HCT116 (cell line): Measurements from ENCODE around the gene PPHLN1. TPM values are rescaled to one million over a fixed set of nuclear protein-coding genes. Genes with fewer than 3 reads are reported as not detected.

Experiments
- ATAC-seq: fragments of 200-7000 bp; cut with Tn5 transposase; 2 replicates; pipeline ENCODE4 v1.9.1; 2020; ENCODE audit warnings: mild to moderate bottlenecking, moderate library complexity
- BruUV-seq: library from RNA; stranded (reverse); fragments of 400-500 nt; replicated peaks from 2 replicates; lab custom pipeline; 2021; lab: Mats Ljungman, UMichigan
- CTCF ChIA-PET: fragments of 300-600 bp; sonication (Branson Sonifier 250); formaldehyde crosslinking; loops from one replicate; lab custom pipeline; 2021; ENCODE audit warnings: antibody characterized with exemption; lab: Charles Lee
- POLR2A ChIA-PET: fragments of 300-600, 350-600 bp; sonication (Branson Sonifier 250); formaldehyde crosslinking; loops from one replicate; lab custom pipeline; 2021; ENCODE audit warnings: antibody characterized with exemption; lab: Charles Lee
- RAD21 ChIA-PET, 2 experiments: fragments of 300-600 bp; sonication (Branson Sonifier 250); formaldehyde crosslinking; loops; one replicate each; lab custom pipeline; 2023; ENCODE audit warnings: low total read pairs in 2 of 2; ENCODE audit not compliant: uncharacterized antibody in 2 of 2, unreplicated experiment in 2 of 2, low non-redundant PET in 1 of 2; lab: Charles Lee
- DNase-seq: peaks from one replicate; pipeline ENCODE4 v3.0.0-alpha.2; 2010; ENCODE audit warnings: low read depth, low spot score
- H2AFZ ChIP-seq: fragments of 200-600 bp; shearing (Covaris generic), sonication (generic); 2 replicates; pipeline ENCODE4 v1.6.1; 2017; ENCODE audit warnings: low read depth, mixed run types, mixed read lengths, antibody characterized with exemption, low read length; ENCODE audit not compliant: poor library complexity, severe bottlenecking
- H3K27ac ChIP-seq: 2 replicates; pipeline ENCODE4 v1.5.1; 2012; ENCODE audit warnings: low read depth, low read length
- H3K27me3 ChIP-seq: fragments of 200-600 bp; sonication (generic); 2 replicates; pipeline ENCODE4 v1.6.1; 2016; ENCODE audit warnings: mixed run types, low read length, mixed read lengths; ENCODE audit not compliant: insufficient read depth
- H3K36me3 ChIP-seq, 2 experiments: fragments of 200-500 bp in 1 of 2; fragments of 200-600 bp in 1 of 2; sonication (Bioruptor generic) in 1 of 2; sonication (generic) in 1 of 2; 2 replicates each; pipeline versions ENCODE4 v1.5.1 to v1.6.1; 2014 to 2016; ENCODE audit warnings: low read length in 2 of 2, inconsistent platforms in 1 of 2, mixed read lengths in 1 of 2, mixed run types in 1 of 2; ENCODE audit not compliant: insufficient read depth in 2 of 2, control insufficient read depth in 1 of 2
- H3K4me1 ChIP-seq, 2 experiments: fragments of 200-600 bp in 1 of 2; sonication (generic) in 1 of 2; 2 replicates each; pipeline versions ENCODE4 v1.5.1 to v1.6.1; 2012 to 2017; ENCODE audit warnings: low read length in 2 of 2, inconsistent platforms in 1 of 2, mild to moderate bottlenecking in 1 of 2, mixed read lengths in 1 of 2, mixed run types in 1 of 2, moderate library complexity in 1 of 2; ENCODE audit not compliant: insufficient read depth in 2 of 2, control insufficient read depth in 1 of 2
- H3K4me2 ChIP-seq: fragments of 200-600 bp; sonication (generic); 2 replicates; pipeline ENCODE4 v1.6.1; 2017; ENCODE audit warnings: mixed run types, low read length, mixed read lengths
- H3K4me3 ChIP-seq, 2 experiments: fragments of 200-600 bp in 1 of 2; sonication (generic) in 1 of 2; replicated peaks in 1 of 2; 2 replicates each; pipeline ENCODE4 v1.5.1; 2011 to 2016; ENCODE audit warnings: low read length in 2 of 2, control low read depth in 1 of 2, low read depth in 1 of 2, mild to moderate bottlenecking in 1 of 2, mixed read lengths in 1 of 2, mixed run types in 1 of 2
- H3K79me2 ChIP-seq: fragments of 200-600 bp; sonication (generic); 2 replicates; pipeline ENCODE4 v1.6.1; 2017; ENCODE audit warnings: mild to moderate bottlenecking, mixed run types, low read length, moderate library complexity, mixed read lengths; ENCODE audit not compliant: insufficient read depth
- H3K9ac ChIP-seq: fragments of 200-600 bp; sonication (generic); 2 replicates; pipeline ENCODE4 v1.6.1; 2016; ENCODE audit warnings: low read length, mixed read lengths
- H3K9me2 ChIP-seq: fragments of 200-600 bp; sonication (generic), shearing (Covaris generic); 2 replicates; pipeline ENCODE4 v1.6.1; 2017; ENCODE audit warnings: mixed run types, mild to moderate bottlenecking, moderate library complexity; ENCODE audit not compliant: insufficient read depth
- H3K9me3 ChIP-seq, 2 experiments: fragments of 200-500 bp in 1 of 2; fragments of 200-600 bp in 1 of 2; sonication (Bioruptor generic) in 1 of 2; sonication (generic) in 1 of 2; 2 replicates each; pipeline ENCODE4 v1.6.1; 2014 to 2017; ENCODE audit warnings: low read length in 2 of 2, mixed read lengths in 2 of 2, inconsistent platforms in 1 of 2, low read depth in 1 of 2, mild to moderate bottlenecking in 1 of 2, mixed run types in 1 of 2, moderate library complexity in 1 of 2; ENCODE audit not compliant: control insufficient read depth in 1 of 2, insufficient read depth in 1 of 2
- H4K20me1 ChIP-seq: fragments of 200-600 bp; sonication (generic), shearing (Covaris generic); 2 replicates; pipeline ENCODE4 v1.6.1; 2017; ENCODE audit warnings: mixed run types, mild to moderate bottlenecking, moderate library complexity; ENCODE audit not compliant: insufficient read depth
- FOSL1 ChIP-seq: IDR thresholded peaks from 2 replicates; pipeline ENCODE4 v1.6.1; 2012; ENCODE audit warnings: low read depth
- RAD21 ChIP-seq: IDR thresholded peaks from 2 replicates; pipeline ENCODE4 v1.6.1; 2012; ENCODE audit warnings: low read depth, mild to moderate bottlenecking
- SP1 ChIP-seq: IDR thresholded peaks from 2 replicates; pipeline ENCODE4 v1.6.1; 2012; ENCODE audit warnings: low read depth
- intact Hi-C: fragments of 100-400 bp; cut with micrococcal nuclease; formaldehyde crosslinking; loops from 2 replicates; pipeline ENCODE4 v1.10.0; 2022
- total RNA-seq: library from RNA; stranded (reverse); gene quantifications from one replicate; pipeline ENCODE4 v1.2.1, GENCODE V29; 2021; ENCODE audit not compliant: unreplicated experiment

PPHLN1 gene
- total RNA-seq, 1 experiment from 2014 or later = 57.4 TPM

DNA sequence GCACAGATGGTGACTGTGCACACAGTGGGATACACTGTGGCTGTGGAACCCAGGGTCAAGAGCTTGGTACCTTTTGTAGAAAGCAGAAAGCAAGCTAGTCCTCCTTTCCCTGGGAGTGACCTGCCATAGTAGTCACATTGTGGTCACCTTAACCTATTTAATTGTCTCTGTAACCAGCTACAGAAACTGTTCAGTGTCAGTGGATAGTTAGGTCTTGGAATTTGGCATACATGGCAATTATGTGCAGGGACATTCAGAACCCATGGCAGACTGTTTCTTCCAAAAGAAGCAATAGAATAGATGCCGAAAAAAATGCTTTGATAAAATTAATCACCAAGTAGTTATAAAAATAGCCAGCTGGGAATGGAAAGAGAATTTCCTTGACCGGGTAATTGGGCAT lies 30.4 kb downstream of the PPHLN1 start:
- no peaks in the 10 kb centered on the region for H3K9me2 ChIP-seq
- POLR2A ChIA-PET = no interaction called here
- no peaks in the 10 kb centered on the region for H3K36me3 ChIP-seq
- no peak overlapping the region for H2AFZ ChIP-seq
- no peak for TF ChIP-seq SP1
- RAD21 ChIA-PET = no interaction called here
- no peaks in the 10 kb centered on the region for H3K4me1 ChIP-seq
- peaks cover 45% of the 10 kb centered on the region for H3K79me2 ChIP-seq
- DNase-seq (no peak), ATAC-seq (no peak)
- H3K9me3 ChIP-seq = no peaks in the 10 kb centered on the region
- H3K4me3 ChIP-seq = no peak overlapping the region
- H3K27ac ChIP-seq = no peak overlapping the region
- no peaks in the 10 kb centered on the region for H4K20me1 ChIP-seq
- CTCF ChIA-PET = no interaction called here
- H3K4me2 ChIP-seq = no peak overlapping the region
- intact Hi-C loops = no loop called here
- BruUV-seq = no TSS peak
- H3K27me3 ChIP-seq = no peaks in the 10 kb centered on the region
- no peak overlapping the region for H3K9ac ChIP-seq

GRCh38 chr12:42360747-42361403 lies 34.9 kb downstream of the PPHLN1 start:
- no peaks in the 10 kb centered on the region for H4K20me1 ChIP-seq
- no peak for TF ChIP-seq RAD21
- no peak for TF ChIP-seq FOSL1
- no peak overlapping the region for H3K9ac ChIP-seq
- no peak overlapping the region for H3K27ac ChIP-seq
- RAD21 ChIA-PET = no interaction called here
- H3K79me2 ChIP-seq = peaks cover 40% of the 10 kb centered on the region
- POLR2A ChIA-PET = no interaction called here
- CTCF ChIA-PET = interaction anchor here (1.0 to 1.3 kb wide), 2 partner anchors 11 kb away, joined by 3 read pairs; no protein-coding TSS in a partner anchor
- H2AFZ ChIP-seq = no peak overlapping the region
- no TSS peak for BruUV-seq
- H3K4me3 ChIP-seq = no peak overlapping the region
- DNase-seq (no peak), ATAC-seq (no peak)
- H3K4me2 ChIP-seq = no peak overlapping the region
- no peaks in the 10 kb centered on the region; a peak in 1 of 4 replicates for H3K4me1 ChIP-seq
- H3K27me3 ChIP-seq = no peaks in the 10 kb centered on the region
- no peaks in the 10 kb centered on the region for H3K9me3 ChIP-seq
- no peaks in the 10 kb centered on the region for H3K9me2 ChIP-seq
- no peaks in the 10 kb centered on the region for H3K36me3 ChIP-seq
- intact Hi-C loops = no loop called here
